Fibroblast of lung (primary cell): ENCODE measurements around the gene SRC. TPM values are rescaled to one million over a fixed set of nuclear protein-coding genes. Genes with fewer than 3 reads are reported as not detected.

Experiments used
- DNase-seq, 2 donors: peaks; one replicate each; pipeline versions ENCODE4 v3.0.0 to v3.0.0-alpha.2; 2010; ENCODE audit warnings: low read depth in 2 of 2
- H2AFZ ChIP-seq: 2 replicates; pipeline ENCODE4 v1.5.1; 2012; ENCODE audit warnings: low read length, control low read depth, inconsistent platforms
- H3K27ac ChIP-seq: 2 replicates; pipeline ENCODE4 v1.5.1; 2011; ENCODE audit warnings: low read length, control low read depth; ENCODE audit not compliant: insufficient read depth
- H3K27me3 ChIP-seq: 2 replicates; pipeline ENCODE4 v1.5.1; 2011; ENCODE audit warnings: mild to moderate bottlenecking, low read length; ENCODE audit not compliant: control insufficient read depth, insufficient read depth
- H3K36me3 ChIP-seq: 2 replicates; pipeline ENCODE4 v1.5.1; 2011; ENCODE audit warnings: low read length; ENCODE audit not compliant: control insufficient read depth, insufficient read depth
- H3K4me1 ChIP-seq: 2 replicates; pipeline ENCODE4 v1.5.1; 2011; ENCODE audit warnings: low read length; ENCODE audit not compliant: control insufficient read depth, insufficient read depth; ENCODE audit errors: extremely low read depth
- H3K4me2 ChIP-seq: 2 replicates; pipeline ENCODE4 v1.5.1; 2011; ENCODE audit warnings: low read length, control low read depth; ENCODE audit not compliant: insufficient read depth; ENCODE audit errors: extremely low read depth
- H3K4me3 ChIP-seq, 4 experiments: fragments of 200-600 bp in 1 of 4; sonication (generic) in 1 of 4; replicated peaks in 1 of 4; 2 replicates each; pipeline ENCODE4 v1.5.1; 2011 to 2016; ENCODE audit warnings: low read length in 4 of 4, low read depth in 3 of 4, mild to moderate bottlenecking in 3 of 4, control low read depth in 2 of 4, inconsistent platforms in 1 of 4, mixed read lengths in 1 of 4; ENCODE audit not compliant: insufficient read depth in 1 of 4; ENCODE audit errors: control extremely low read depth in 1 of 4
- H3K79me2 ChIP-seq: 2 replicates; pipeline ENCODE4 v1.5.1; 2012; ENCODE audit warnings: mild to moderate bottlenecking, low read length, inconsistent platforms; ENCODE audit not compliant: control insufficient read depth, insufficient read depth
- H3K9ac ChIP-seq: 2 replicates; pipeline ENCODE4 v1.5.1; 2011; ENCODE audit warnings: mild to moderate bottlenecking, low read length, control low read depth; ENCODE audit not compliant: insufficient read depth
- H3K9me3 ChIP-seq: 2 replicates; pipeline ENCODE4 v1.5.1; 2012; ENCODE audit warnings: low read depth, low read length; ENCODE audit not compliant: control insufficient read depth, insufficient read depth
- H4K20me1 ChIP-seq: 2 replicates; pipeline ENCODE4 v1.5.1; 2011; ENCODE audit warnings: low read length; ENCODE audit not compliant: control insufficient read depth, insufficient read depth; ENCODE audit errors: extremely low read depth
- EZH2 ChIP-seq: IDR thresholded peaks from 2 replicates; pipeline ENCODE4 v1.5.1; 2012; ENCODE audit warnings: low read length, control low read depth, mild to moderate bottlenecking; ENCODE audit errors: missing control alignments
- polyA plus RNA-seq, 2 donors: library from polyadenylated mRNA; depleted of rRNA in 1 of 2; stranded (reverse) in 1 of 2; unstranded in 1 of 2; fragments of >200 nt; gene quantifications; 2 replicates each; pipeline ENCODE4 v1.2.1, GENCODE V29; 2011 to 2012; ENCODE audit warnings: missing spikeins in 1 of 2
- total RNA-seq: library from RNA; depleted of rRNA; stranded (reverse); fragments of >200 nt; gene quantifications from 2 replicates; pipeline ENCODE4 v1.2.1, GENCODE V29; 2014
- TF ChIP-seq, protein P1 (sequence below), 2 donors: IDR thresholded peaks in 1 of 2; conservative IDR thresholded peaks in 1 of 2; 1 replicate in 1 of 2; 2 replicates in 1 of 2; pipeline ENCODE4 v1.5.1; 2011 to 2012; ENCODE audit warnings: low read length in 2 of 2, control low read depth in 1 of 2, inconsistent platforms in 1 of 2, low read depth in 1 of 2, mild to moderate bottlenecking in 1 of 2

SRC gene
- total and polyA plus RNA-seq, 2 donors (not counting 1 experiment from before 2014, with no cell fraction given) = 17.8 to 20.3 TPM

- Histone ChIP-seq H3K4me3 (no peak overlapping the region), H3K9me3 (no peaks in the 10 kb centered on the region), H3K27ac (no peak overlapping the region), H3K79me2 (no peaks in the 10 kb centered on the region), H3K9ac (no peak overlapping the region), H2AFZ (no peak overlapping the region), H3K4me2 (no peak overlapping the region), H3K4me1 (no peaks in the 10 kb centered on the region), H4K20me1 (no peaks in the 10 kb centered on the region), H3K36me3 (no peaks in the 10 kb centered on the region), H3K27me3 (peaks cover 8% of the 10 kb centered on the region)
- TF ChIP-seq, protein P1, sequence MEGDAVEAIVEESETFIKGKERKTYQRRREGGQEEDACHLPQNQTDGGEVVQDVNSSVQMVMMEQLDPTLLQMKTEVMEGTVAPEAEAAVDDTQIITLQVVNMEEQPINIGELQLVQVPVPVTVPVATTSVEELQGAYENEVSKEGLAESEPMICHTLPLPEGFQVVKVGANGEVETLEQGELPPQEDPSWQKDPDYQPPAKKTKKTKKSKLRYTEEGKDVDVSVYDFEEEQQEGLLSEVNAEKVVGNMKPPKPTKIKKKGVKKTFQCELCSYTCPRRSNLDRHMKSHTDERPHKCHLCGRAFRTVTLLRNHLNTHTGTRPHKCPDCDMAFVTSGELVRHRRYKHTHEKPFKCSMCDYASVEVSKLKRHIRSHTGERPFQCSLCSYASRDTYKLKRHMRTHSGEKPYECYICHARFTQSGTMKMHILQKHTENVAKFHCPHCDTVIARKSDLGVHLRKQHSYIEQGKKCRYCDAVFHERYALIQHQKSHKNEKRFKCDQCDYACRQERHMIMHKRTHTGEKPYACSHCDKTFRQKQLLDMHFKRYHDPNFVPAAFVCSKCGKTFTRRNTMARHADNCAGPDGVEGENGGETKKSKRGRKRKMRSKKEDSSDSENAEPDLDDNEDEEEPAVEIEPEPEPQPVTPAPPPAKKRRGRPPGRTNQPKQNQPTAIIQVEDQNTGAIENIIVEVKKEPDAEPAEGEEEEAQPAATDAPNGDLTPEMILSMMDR (conservative IDR thresholded peaks at IDR 0.05 in 1 of 2, IDR thresholded peaks at IDR 0.05 in 1 of 2; ENCODE audit: low read depth in 1 of 2, low read length in 2 of 2) = no peak
- TF ChIP-seq EZH2 = no peak
- DNase-seq = no peak
Observed at GRCh38 chr20:37453836-37454235, 107.9 kb downstream of the SRC start.

GRCh38 chr20:37454636-37455385 is 108.9 kb downstream of the SRC start:
- no peak overlapping the region for H3K9ac ChIP-seq
- DNase-seq = no peak
- no peak overlapping the region for H3K4me2 ChIP-seq
- H3K27me3 ChIP-seq = peaks cover 8% of the 10 kb centered on the region
- no peak overlapping the region for H3K4me3 ChIP-seq
- H3K27ac ChIP-seq = no peak overlapping the region
- no peaks in the 10 kb centered on the region for H3K79me2 ChIP-seq
- no peak overlapping the region for H2AFZ ChIP-seq
- no peaks in the 10 kb centered on the region for H3K36me3 ChIP-seq
- no peak for TF ChIP-seq EZH2
- TF ChIP-seq, protein P1 (conservative IDR thresholded peaks at IDR 0.05 in 1 of 2, IDR thresholded peaks at IDR 0.05 in 1 of 2; ENCODE audit: low read depth in 1 of 2, low read length in 2 of 2) = no peak
- no peaks in the 10 kb centered on the region for H4K20me1 ChIP-seq
- H3K4me1 ChIP-seq = no peaks in the 10 kb centered on the region
- H3K9me3 ChIP-seq = no peaks in the 10 kb centered on the region

Other genes with a start within 250 kb of the SRC start
- 139 and 262 TPM in 2 replicates for gene RPN2, start 166.8 kb upstream of the SRC start, total RNA-seq
- 414 and 456 TPM in 2 replicates for gene RPN2, start 166.8 kb upstream of the SRC start, polyA plus RNA-seq
- gene MROH8, start 166.6 kb upstream of the SRC start, total RNA-seq = 1.2 and 1.3 TPM in 2 replicates
- gene MROH8, start 166.6 kb upstream of the SRC start, polyA plus RNA-seq = 1.7 and 2.9 TPM in 2 replicates
- not detected in 2 replicates for gene GHRH, start 84.3 kb upstream of the SRC start, total RNA-seq
- gene GHRH, start 84.3 kb upstream of the SRC start, polyA plus RNA-seq = not detected in 2 replicates
- gene MANBAL, start 56.5 kb upstream of the SRC start, total RNA-seq = 14.4 and 25.8 TPM in 2 replicates
- 99.9 and 105 TPM in 2 replicates for gene MANBAL, start 56.5 kb upstream of the SRC start, polyA plus RNA-seq
- 0.26 and 0.83 TPM in 2 replicates for gene NNAT, start 175.1 kb downstream of the SRC start, total RNA-seq
- 0.74 and 2.4 TPM in 2 replicates for gene NNAT, start 175.1 kb downstream of the SRC start, polyA plus RNA-seq
- 19.3 and 31.0 TPM in 2 replicates for gene BLCAP, start 181.7 kb downstream of the SRC start, total RNA-seq
- gene BLCAP, start 181.7 kb downstream of the SRC start, polyA plus RNA-seq = 76.7 and 83.1 TPM in 2 replicates